Spleen (tissue), 11 donors: ENCODE data around the gene EDIL3. TPM values are rescaled to one million over a fixed set of nuclear protein-coding genes. Genes with fewer than 3 reads are reported as not detected.

Experiments
- DNase-seq: peaks from one replicate; pipeline ENCODE4 v3.0.0-alpha.2; 2020
- H3K27ac ChIP-seq, 8 donors: fragments of 200-600 bp; sonication (generic) in 7 of 8; 1 replicate in 4 of 8; 2 replicates in 4 of 8; pipeline versions ENCODE4 v1.5.0 to v1.8.0; 2016 to 2021; ENCODE audit warnings: inconsistent platforms in 4 of 8, mild to moderate bottlenecking in 4 of 8, moderate library complexity in 1 of 8
- H3K27me3 ChIP-seq, 7 donors: fragments of 200-600 bp; sonication (generic) in 6 of 7; replicated peaks in 1 of 7; 1 replicate in 4 of 7; 2 replicates in 3 of 7; pipeline versions ENCODE4 v1.5.0 to v1.8.0; 2016 to 2021; ENCODE audit warnings: inconsistent platforms in 3 of 7, mild to moderate bottlenecking in 1 of 7
- H3K36me3 ChIP-seq, 6 donors: fragments of 200-600 bp; sonication (generic) in 5 of 6; 1 replicate in 4 of 6; 2 replicates in 2 of 6; pipeline versions ENCODE4 v1.5.0 to v1.8.0; 2016 to 2021; ENCODE audit warnings: inconsistent platforms in 2 of 6
- H3K4me1 ChIP-seq, 6 donors: fragments of 200-600 bp; sonication (generic) in 5 of 6; 1 replicate in 3 of 6; 2 replicates in 3 of 6; pipeline versions ENCODE4 v1.5.0 to v1.8.0; 2016 to 2021; ENCODE audit warnings: inconsistent platforms in 3 of 6
- H3K4me3 ChIP-seq, 8 donors: fragments of 200-600 bp; sonication (generic) in 7 of 8; 1 replicate in 4 of 8; 2 replicates in 4 of 8; pipeline versions ENCODE4 v1.5.0 to v1.8.0; 2016 to 2021; ENCODE audit warnings: inconsistent platforms in 4 of 8, mild to moderate bottlenecking in 4 of 8, moderate library complexity in 2 of 8
- H3K9me3 ChIP-seq, 8 donors: fragments of 200-600 bp; sonication (generic) in 7 of 8; 1 replicate in 4 of 8; 2 replicates in 4 of 8; pipeline versions ENCODE4 v1.5.0 to v1.8.0; 2016 to 2021; ENCODE audit warnings: inconsistent platforms in 4 of 8
- CTCF ChIP-seq, 11 experiments: fragments of 200-600 bp in 7 of 11; fragments of 450-650 bp in 4 of 11; sonication (generic) in 4 of 11; IDR thresholded peaks in 8 of 11; conservative IDR thresholded peaks in 3 of 11; 1 replicate in 7 of 11; 2 replicates in 4 of 11; pipeline versions ENCODE4 v1.4.0 to v1.8.0; 2016 to 2021; ENCODE audit warnings: antibody characterized with exemption in 11 of 11, inconsistent platforms in 4 of 11, mild to moderate bottlenecking in 1 of 11
- POLR2A ChIP-seq, 3 donors: fragments of 450-650 bp; IDR thresholded peaks; one replicate each; pipeline ENCODE4 v1.5.1; 2017; ENCODE audit warnings: antibody characterized with exemption in 3 of 3, mild to moderate bottlenecking in 1 of 3
- POLR2AphosphoS5 ChIP-seq, 3 donors: sonication (generic); formaldehyde crosslinking; IDR thresholded peaks; one replicate each; pipeline ENCODE4 v1.5.1; 2017; ENCODE audit warnings: antibody characterized with exemption in 3 of 3
- WGBS, 5 donors: extraction: QIAGEN DNeasy Blood & Tissue Kit in 3 of 5; methylation state at CpG; one replicate each; pipeline versions ENCODE4 v1.1.5 to v1.1.7; 2013 to 2018; 5-methylcytosine and 5-hydroxymethylcytosine counted together
- intact Hi-C: fragments of 100-400 bp; cut with DNase I; formaldehyde crosslinking; loops from one replicate; pipeline ENCODE4 v1.15.0; 2023; ENCODE audit warnings: low total_unique reads
- polyA plus RNA-seq, 3 donors: library from polyadenylated mRNA; stranded (reverse); fragments of 200-250 nt; gene quantifications; one replicate each; pipeline ENCODE4 v1.2.1, GENCODE V29; 2013
- total RNA-seq, 7 donors: library from RNA; depleted of rRNA in 3 of 7; stranded (reverse); fragments of >200 nt in 3 of 7; fragmentation: NEBNext Ultra II Directional in 4 of 7; extraction: Animal tissue kit (Norgen Biotek cat#: 25700) in 4 of 7; gene quantifications; one replicate each; pipeline versions ENCODE4 v1.1.0 to v1.2.1, GENCODE V29; 2016 to 2021
- donor health status: healthy with polysubstance abuse.
- donor health status: DM: no; HTN: no; CAD: no; lungs with moderate emphysema.
- donor health status: DM: no; HTN: no; CAD: no.
- donor health status: Bipolar disorder and iron deficiency.
- donor health status: healthy.
- donor health status: DM: no; HTN: no; CAD: no.
- donor health status: DM: yes; HTN: yes; CAD: no.

EDIL3 gene
- total and polyA plus RNA-seq, 10 donors, result 0.61 to 2.9 (median 2.1) TPM

GRCh38 chr5:84239494-84239893 is 145.2 kb downstream of the EDIL3 start:
- WGBS, 5 donors, result 78 to 89% (median 81%) methylated on average over 2 of the region's 2 CpGs
- no peak for TF ChIP-seq CTCF (IDR thresholded peaks at IDR 0.05 in 8 of 11, conservative IDR thresholded peaks at IDR 0.05 in 3 of 11)
- no peak for TF ChIP-seq POLR2A (IDR thresholded peaks at IDR 0.05)
- TF ChIP-seq POLR2AphosphoS5 (IDR thresholded peaks at IDR 0.05), result no peak
- no peaks in the 10 kb centered on the region for H3K9me3 ChIP-seq
- no peak overlapping the region for H3K4me3 ChIP-seq
- H3K36me3 ChIP-seq, result no peaks in the 10 kb centered on the region
- no peaks in the 10 kb centered on the region for H3K27me3 ChIP-seq
- H3K4me1 ChIP-seq, result no peaks in the 10 kb centered on the region
- no peak for DNase-seq
- H3K27ac ChIP-seq, result no peak overlapping the region
- intact Hi-C loops, result no loop called here

GRCh38 chr5:84237126-84237525 is 147.6 kb downstream of the EDIL3 start:
- no peak overlapping the region for H3K4me3 ChIP-seq
- H3K4me1 ChIP-seq, result no peaks in the 10 kb centered on the region
- TF ChIP-seq POLR2A (IDR thresholded peaks at IDR 0.05), result no peak
- no peak for TF ChIP-seq CTCF (IDR thresholded peaks at IDR 0.05 in 8 of 11, conservative IDR thresholded peaks at IDR 0.05 in 3 of 11)
- no peak for TF ChIP-seq POLR2AphosphoS5 (IDR thresholded peaks at IDR 0.05)
- no peaks in the 10 kb centered on the region for H3K9me3 ChIP-seq
- H3K27me3 ChIP-seq, result no peaks in the 10 kb centered on the region
- no peak overlapping the region for H3K27ac ChIP-seq
- no peak for DNase-seq
- no peaks in the 10 kb centered on the region for H3K36me3 ChIP-seq
- intact Hi-C loops, result no loop called here

GRCh38 chr5:84231433-84231832 is 153.2 kb downstream of the EDIL3 start:
- no peaks in the 10 kb centered on the region for H3K4me1 ChIP-seq
- no peaks in the 10 kb centered on the region for H3K36me3 ChIP-seq
- no peak overlapping the region for H3K27ac ChIP-seq
- no peaks in the 10 kb centered on the region for H3K27me3 ChIP-seq
- TF ChIP-seq POLR2A (IDR thresholded peaks at IDR 0.05) (no peak), POLR2AphosphoS5 (IDR thresholded peaks at IDR 0.05) (no peak), CTCF (IDR thresholded peaks at IDR 0.05 in 8 of 11, conservative IDR thresholded peaks at IDR 0.05 in 3 of 11) (no peak)
- DNase-seq, result no peak
- WGBS, 5 donors, result 91 to 97% (median 92%) methylated on average over 7 of the region's 7 CpGs
- intact Hi-C loops, result no loop called here
- H3K9me3 ChIP-seq, result no peaks in the 10 kb centered on the region
- no peak overlapping the region for H3K4me3 ChIP-seq

GRCh38 chr5:84229045-84229444 is 155.6 kb downstream of the EDIL3 start:
- no peak overlapping the region for H3K4me3 ChIP-seq
- no peaks in the 10 kb centered on the region for H3K36me3 ChIP-seq
- no peak overlapping the region for H3K27ac ChIP-seq
- no peaks in the 10 kb centered on the region for H3K27me3 ChIP-seq
- H3K9me3 ChIP-seq, result no peaks in the 10 kb centered on the region
- intact Hi-C loops, result no loop called here
- TF ChIP-seq POLR2A (IDR thresholded peaks at IDR 0.05) (no peak), CTCF (IDR thresholded peaks at IDR 0.05 in 8 of 11, conservative IDR thresholded peaks at IDR 0.05 in 3 of 11) (no peak)
- no peaks in the 10 kb centered on the region for H3K4me1 ChIP-seq
- DNase-seq, result no peak
